Stimulated activated naive CD8-positive, alpha-beta T cell treated with anti-CD3 and anti-CD28 coated beads, Interleukin-15, amount 100 ng/mL, for 72 hours (primary cell): ENCODE data around the gene SNRNP70.
A peak's percentile ranks its signal among the peaks of the same experiment; 100 is the strongest.
"Not testable (repeated sequence)": the region's sequence is repeated elsewhere in the genome, so short reads cannot be mapped to it uniquely, and the experiment has no call there.

Source experiments
- ATAC-seq: fragments of 150-1000 bp; cut with Tn5 transposase; 2 replicates; pipeline ENCODE4 v1.10.0; 2021; ENCODE audit warnings: mild to moderate bottlenecking, moderate library complexity
- DNase-seq, 2 donors: peaks; one replicate each; pipeline ENCODE4 v3.0.0; 2021 to 2022
- H3K27ac Mint-ChIP-seq, 2 donors: one replicate each; pipeline ENCODE4 v1.8.0; 2022; ENCODE audit warnings: mild to moderate bottlenecking in 2 of 2, mixed read lengths in 2 of 2, moderate library complexity in 2 of 2
- H3K27me3 Mint-ChIP-seq: one replicate; pipeline ENCODE4 v1.8.0; 2022; ENCODE audit warnings: mixed read lengths
- H3K4me1 Mint-ChIP-seq: one replicate; pipeline ENCODE4 v1.8.0; 2022; ENCODE audit warnings: mild to moderate bottlenecking, mixed read lengths
- H3K4me3 Mint-ChIP-seq, 2 donors: one replicate each; pipeline ENCODE4 v1.8.0; 2022; ENCODE audit warnings: mild to moderate bottlenecking in 2 of 2, mixed read lengths in 2 of 2, moderate library complexity in 1 of 2
- H3K9me3 Mint-ChIP-seq, 2 donors: one replicate each; pipeline ENCODE4 v1.8.0; 2022; ENCODE audit warnings: mixed read lengths in 2 of 2

SNRNP70 gene

GRCh38 chr19:49085020-49085867, at the start of gene SNRNP70:
SNRNP70 (plus strand) TSS chr19:49085451; CDS start chr19:49086415, 964 bp downstream.
- no peaks in the 10 kb centered on the region for H3K9me3 Mint-ChIP-seq
- H3K27me3 Mint-ChIP-seq, result no peaks in the 10 kb centered on the region
- ATAC-seq (peak; percentile 97), DNase-seq (peak; percentile 100)
- peak within 1 kb of the TSS; percentile 98 to 99 for H3K4me3 Mint-ChIP-seq
- peaks cover 43% of the 10 kb centered on the region for H3K4me1 Mint-ChIP-seq
- H3K27ac Mint-ChIP-seq, result peak within 1 kb of the TSS; percentile 97 to 100

- peak; percentile 75 for ATAC-seq
- H3K4me1 Mint-ChIP-seq, H3K4me3 Mint-ChIP-seq: not testable (repeated sequence)
Measured at GRCh38 chr19:49036815-49037214, 48.4 kb upstream of the SNRNP70 start, which contains the start of gene CGB1. CGB1 (minus strand) TSS chr19:49036895; CDS start chr19:49036711, 184 bp downstream.

GRCh38 chr19:49038111-49038510, 47.1 kb upstream of the SNRNP70 start:
- not testable (repeated sequence) for H3K9me3 Mint-ChIP-seq, H3K27ac Mint-ChIP-seq, H3K4me3 Mint-ChIP-seq, H3K27me3 Mint-ChIP-seq, ATAC-seq, H3K4me1 Mint-ChIP-seq, DNase-seq

More at GRCh38 chr19:49036815-49037214, 48.4 kb upstream of the SNRNP70 start, which contains the start of gene CGB1:
- not testable (repeated sequence) for H3K27me3 Mint-ChIP-seq, H3K9me3 Mint-ChIP-seq
- DNase-seq, result peak; percentile 68 to 76
- peak within 1 kb of the TSS in 1 of 2 donors; percentile 82 for H3K27ac Mint-ChIP-seq

GRCh38 chr19:49038557-49039276, 46.5 kb upstream of the SNRNP70 start:
- H3K9me3 Mint-ChIP-seq, DNase-seq, H3K4me3 Mint-ChIP-seq, H3K27me3 Mint-ChIP-seq, H3K4me1 Mint-ChIP-seq, ATAC-seq, H3K27ac Mint-ChIP-seq: not testable (repeated sequence)

- H3K4me1 Mint-ChIP-seq, H3K27me3 Mint-ChIP-seq, H3K9me3 Mint-ChIP-seq, DNase-seq, ATAC-seq, H3K27ac Mint-ChIP-seq, H3K4me3 Mint-ChIP-seq: not testable (repeated sequence)
Measured at GRCh38 chr19:49039736-49040135, 45.5 kb upstream of the SNRNP70 start.

GRCh38 chr19:49042177-49042576, 43.1 kb upstream of the SNRNP70 start:
- H3K4me3 Mint-ChIP-seq, result no peak overlapping the region
- no peaks in the 10 kb centered on the region for H3K9me3 Mint-ChIP-seq
- ATAC-seq (no peak), DNase-seq (no peak)
- no peak overlapping the region for H3K27ac Mint-ChIP-seq
- H3K27me3 Mint-ChIP-seq, result no peaks in the 10 kb centered on the region
- H3K4me1 Mint-ChIP-seq, result no peaks in the 10 kb centered on the region

- H3K4me3 Mint-ChIP-seq, H3K27me3 Mint-ChIP-seq, H3K27ac Mint-ChIP-seq, ATAC-seq, DNase-seq, H3K9me3 Mint-ChIP-seq, H3K4me1 Mint-ChIP-seq: not testable (repeated sequence)
Measured at GRCh38 chr19:49042666-49043065, 42.6 kb upstream of the SNRNP70 start.

- DNase-seq, H3K4me1 Mint-ChIP-seq, H3K4me3 Mint-ChIP-seq, ATAC-seq, H3K27me3 Mint-ChIP-seq, H3K27ac Mint-ChIP-seq, H3K9me3 Mint-ChIP-seq: not testable (repeated sequence)
Measured at GRCh38 chr19:49043548-49043947, 41.7 kb upstream of the SNRNP70 start, which contains the start of gene CGB5. CGB5 (plus strand) TSS chr19:49043848; CDS start chr19:49044210, 362 bp downstream.

GRCh38 chr19:49049011-49049410, 36.2 kb upstream of the SNRNP70 start, which contains the start of gene CGB8:
CGB8 (minus strand) TSS chr19:49049111; CDS start chr19:49048739, 372 bp downstream.
- ATAC-seq, H3K4me3 Mint-ChIP-seq, H3K4me1 Mint-ChIP-seq, H3K9me3 Mint-ChIP-seq, H3K27ac Mint-ChIP-seq, DNase-seq, H3K27me3 Mint-ChIP-seq: not testable (repeated sequence)

- H3K27ac Mint-ChIP-seq, ATAC-seq, H3K27me3 Mint-ChIP-seq, H3K4me3 Mint-ChIP-seq, DNase-seq, H3K9me3 Mint-ChIP-seq, H3K4me1 Mint-ChIP-seq: not testable (repeated sequence)
Measured at GRCh38 chr19:49049834-49050233, 35.4 kb upstream of the SNRNP70 start.

- not testable (repeated sequence) for DNase-seq, H3K27ac Mint-ChIP-seq, ATAC-seq, H3K4me3 Mint-ChIP-seq, H3K4me1 Mint-ChIP-seq, H3K27me3 Mint-ChIP-seq, H3K9me3 Mint-ChIP-seq
Measured at GRCh38 chr19:49050376-49051033, 34.7 kb upstream of the SNRNP70 start.

GRCh38 chr19:49056101-49056901, 28.9 kb upstream of the SNRNP70 start:
- H3K9me3 Mint-ChIP-seq, result no peaks in the 10 kb centered on the region
- H3K27me3 Mint-ChIP-seq, result peaks cover 66% of the 10 kb centered on the region
- no peak overlapping the region for H3K27ac Mint-ChIP-seq
- ATAC-seq (peak; percentile 80), DNase-seq (peak; percentile 57 to 66)
- peaks cover 25% of the 10 kb centered on the region for H3K4me1 Mint-ChIP-seq
- peak overlapping the region; percentile 78 to 85 for H3K4me3 Mint-ChIP-seq

GRCh38 chr19:49056902-49057596, 28.2 kb upstream of the SNRNP70 start:
- Mint-ChIP-seq H3K4me1 (peaks cover 25% of the 10 kb centered on the region), H3K4me3 (peak overlapping the region; percentile 78 to 85), H3K27me3 (peaks cover 73% of the 10 kb centered on the region)
- H3K9me3 Mint-ChIP-seq, DNase-seq, H3K27ac Mint-ChIP-seq, ATAC-seq: not testable (repeated sequence)

GRCh38 chr19:49057636-49058234, 27.5 kb upstream of the SNRNP70 start, which contains the start of gene CGB7:
CGB7 (minus strand) TSS chr19:49057749; CDS start chr19:49055375, 2,374 bp downstream.
- Mint-ChIP-seq H3K27ac (no peak within 1 kb of the TSS), H3K27me3 (peaks cover 73% of the 10 kb centered on the region), H3K4me3 (peak within 1 kb of the TSS; percentile 78 to 85), H3K4me1 (peaks cover 25% of the 10 kb centered on the region), H3K9me3 (no peaks in the 10 kb centered on the region)
- no peak for ATAC-seq
- peak in 1 of 2 donors; percentile 23 for DNase-seq
